ENCODE measurements around the gene AKR1D1. TPM values are rescaled to one million over a fixed set of nuclear protein-coding genes. Genes with fewer than 3 reads are reported as not detected.

Gene AKR1D1
- total and polyA plus RNA-seq, 10 of the 15 experiments (the other 5 are each of a cell fraction or from before 2014, with no cell fraction given), result 0.09 to 0.34 TPM; not detected in 8

GRCh38 chr7:138099813-138100212, 23.6 kb downstream of the AKR1D1 start:
- no peak for ATAC-seq
- H2AFZ ChIP-seq (ENCODE audit: control insufficient read depth, low read depth, low read length), result no peak overlapping the region
- ChIA-PET CTCF (interaction anchor here (0.9 to 1.0 kb wide), 2 partner anchors 9 to 639 kb away, joined by 3 to 5 read pairs; no protein-coding TSS in a partner anchor), RAD21 (ENCODE audit: unreplicated experiment) (interaction anchor here (1.1 kb wide), 1 partner anchor 41 kb away, joined by 4 read pairs; no protein-coding TSS in a partner anchor), POLR2A (no interaction called here), SMC1A (ENCODE audit: uncharacterized antibody, unreplicated experiment) (interaction anchor here (1.0 kb wide), 2 partner anchors 49 to 62 kb away, joined by 3 to 6 read pairs; no protein-coding TSS in a partner anchor)
- H3K79me2 ChIP-seq (ENCODE audit: control insufficient read depth, insufficient read depth, low read length), result no peaks in the 10 kb centered on the region
- H3K36me3 ChIP-seq (ENCODE audit: control insufficient read depth in 2 of 2, insufficient read depth in 2 of 2, low read length in 1 of 2), result no peaks in the 10 kb centered on the region
- DNase-seq (ENCODE audit: low read depth, low spot score), result no peak
- no peaks in the 10 kb centered on the region for H3K4me1 ChIP-seq (ENCODE audit: control insufficient read depth, insufficient read depth, low read length)
- H3K9ac ChIP-seq (ENCODE audit: control insufficient read depth, insufficient read depth, low read length), result no peak overlapping the region
- no peaks in the 10 kb centered on the region for H3K9me3 ChIP-seq (replicated peaks; ENCODE audit: control insufficient read depth, insufficient read depth, low read length)
- no peaks in the 10 kb centered on the region for H3K27me3 ChIP-seq (replicated peaks in 1 of 2; ENCODE audit: control insufficient read depth in 2 of 2, insufficient read depth in 2 of 2, low read length in 1 of 2)
- TF ChIP-seq ZNF274 (IDR thresholded peaks at IDR 0.05; ENCODE audit: insufficient read depth, insufficient read length), result no peak
- TF ChIP-seq POU2F2 (IDR thresholded peaks at IDR 0.05; ENCODE audit: borderline replicate concordance, low read depth, low read length), result no peak
- TF ChIP-seq POLR2AphosphoS5 (IDR thresholded peaks at IDR 0.05; ENCODE audit: low read length), result no peak
- TF ChIP-seq FOS (IDR thresholded peaks at IDR 0.05; ENCODE audit: borderline replicate concordance, extremely low read depth, insufficient read length), result no peak
- TF ChIP-seq RB1 (IDR thresholded peaks at IDR 0.05; ENCODE audit: borderline replicate concordance), result no peak
- TF ChIP-seq MAX (IDR thresholded peaks at IDR 0.05; ENCODE audit: low read depth, low read length), result no peak
- TF ChIP-seq ZBED1 (IDR thresholded peaks at IDR 0.05; ENCODE audit: borderline replicate concordance), result no peak
- no peak for TF ChIP-seq SMC3 (IDR thresholded peaks at IDR 0.05; ENCODE audit: borderline replicate concordance, low read length)
- TF ChIP-seq CBX5 (IDR thresholded peaks at IDR 0.05; ENCODE audit: low read depth), result no peak
- TF ChIP-seq HCFC1 (IDR thresholded peaks at IDR 0.05; ENCODE audit: low read length), result no peak
- TF ChIP-seq ETV6 (conservative IDR thresholded peaks at IDR 0.05 in 1 of 2, IDR thresholded peaks at IDR 0.05 in 1 of 2; ENCODE audit: borderline replicate concordance in 1 of 2, low read depth in 1 of 2), result no peak
- TF ChIP-seq BRCA1 (IDR thresholded peaks at IDR 0.05; ENCODE audit: low read depth, low read length), result no peak
- TF ChIP-seq HDGF (IDR thresholded peaks at IDR 0.05), result no peak
- no peak for TF ChIP-seq EGR1 (IDR thresholded peaks at IDR 0.05; ENCODE audit: borderline replicate concordance in 1 of 2, low read depth in 2 of 2, low read length in 2 of 2)
- no peak for TF ChIP-seq FOXM1 (IDR thresholded peaks at IDR 0.05; ENCODE audit: low read depth, low read length)
- H3K4me2 ChIP-seq (ENCODE audit: control insufficient read depth, insufficient read depth), result no peak overlapping the region
- in situ Hi-C loops (cut with MboI) (no loop called here), intact Hi-C loops (cut with micrococcal nuclease; ENCODE audit: unreplicated experiment) (no loop called here)
- no TSS peak for BruUV-seq (replicated peaks)
- H3K4me3 ChIP-seq, result no peak overlapping the region
- 0% methylated on average over 2 of the region's 3 CpGs for WGBS (ENCODE audit: insufficient coverage, insufficient replicate concordance, low lambda C conversion rate, missing lambda C conversion rate)
- H4K20me1 ChIP-seq (ENCODE audit: control insufficient read depth, insufficient read depth), result no peaks in the 10 kb centered on the region
- H3K27ac ChIP-seq (ENCODE audit: control insufficient read depth, insufficient read depth), result no peak overlapping the region
- no peak for FAIRE-seq

All from GM12878 (cell line).